ENCODE measurements around the gene LRP10. TPM values are rescaled to one million over a fixed set of nuclear protein-coding genes. Genes with fewer than 3 reads are reported as not detected.

Gene LRP10
- total RNA-seq, 1 donor from 2014 or later = 83.3 TPM

DNA sequence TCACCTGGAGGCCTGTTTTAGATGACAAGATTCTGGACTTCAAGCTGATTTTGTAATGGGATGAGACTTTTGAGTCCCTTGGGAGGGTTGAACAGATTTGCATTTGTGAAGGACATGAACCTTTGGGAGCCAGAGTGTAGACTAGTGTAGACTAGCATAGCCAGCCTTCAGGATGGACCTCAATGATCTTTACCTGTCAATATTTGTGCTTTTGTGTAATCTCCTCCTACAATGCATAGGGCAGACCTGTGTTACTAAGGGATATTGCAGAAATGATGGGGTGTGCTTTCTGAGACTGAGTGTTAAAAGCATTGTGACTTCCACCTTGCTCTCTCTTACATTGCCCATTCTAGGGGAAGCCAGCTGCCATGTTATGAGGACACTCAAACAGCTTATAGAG is 9.9 kb upstream of the LRP10 start:
- Mint-ChIP-seq H3K4me1 (peaks cover 4% of the 10 kb centered on the region), H3K36me3 (ENCODE audit: low read depth) (no peaks in the 10 kb centered on the region), H3K27ac (no peak overlapping the region), H3K9me3 (no peaks in the 10 kb centered on the region), H3K27me3 (no peaks in the 10 kb centered on the region), H3K4me3 (no peak overlapping the region)
- TF ChIP-seq, protein P1, sequence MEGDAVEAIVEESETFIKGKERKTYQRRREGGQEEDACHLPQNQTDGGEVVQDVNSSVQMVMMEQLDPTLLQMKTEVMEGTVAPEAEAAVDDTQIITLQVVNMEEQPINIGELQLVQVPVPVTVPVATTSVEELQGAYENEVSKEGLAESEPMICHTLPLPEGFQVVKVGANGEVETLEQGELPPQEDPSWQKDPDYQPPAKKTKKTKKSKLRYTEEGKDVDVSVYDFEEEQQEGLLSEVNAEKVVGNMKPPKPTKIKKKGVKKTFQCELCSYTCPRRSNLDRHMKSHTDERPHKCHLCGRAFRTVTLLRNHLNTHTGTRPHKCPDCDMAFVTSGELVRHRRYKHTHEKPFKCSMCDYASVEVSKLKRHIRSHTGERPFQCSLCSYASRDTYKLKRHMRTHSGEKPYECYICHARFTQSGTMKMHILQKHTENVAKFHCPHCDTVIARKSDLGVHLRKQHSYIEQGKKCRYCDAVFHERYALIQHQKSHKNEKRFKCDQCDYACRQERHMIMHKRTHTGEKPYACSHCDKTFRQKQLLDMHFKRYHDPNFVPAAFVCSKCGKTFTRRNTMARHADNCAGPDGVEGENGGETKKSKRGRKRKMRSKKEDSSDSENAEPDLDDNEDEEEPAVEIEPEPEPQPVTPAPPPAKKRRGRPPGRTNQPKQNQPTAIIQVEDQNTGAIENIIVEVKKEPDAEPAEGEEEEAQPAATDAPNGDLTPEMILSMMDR (IDR thresholded peaks at IDR 0.05) = no peak
- DNase-seq (no peak), ATAC-seq (ENCODE audit: low read depth) (no peak)
- intact Hi-C loops (cut with micrococcal nuclease) = no loop called here
- ChIA-PET CTCF (interaction anchor here (0.9 to 3.0 kb wide), 3 partner anchors 8 to 11 kb away, joined by 3 to 10 read pairs (median 3); no protein-coding TSS in a partner anchor), POLR2A (interaction anchor here (0.8 to 1.4 kb wide), 2 partner anchors 9 to 10 kb away, joined by 3 to 6 read pairs; partner anchors contain the start of gene LRP10)

DNA sequence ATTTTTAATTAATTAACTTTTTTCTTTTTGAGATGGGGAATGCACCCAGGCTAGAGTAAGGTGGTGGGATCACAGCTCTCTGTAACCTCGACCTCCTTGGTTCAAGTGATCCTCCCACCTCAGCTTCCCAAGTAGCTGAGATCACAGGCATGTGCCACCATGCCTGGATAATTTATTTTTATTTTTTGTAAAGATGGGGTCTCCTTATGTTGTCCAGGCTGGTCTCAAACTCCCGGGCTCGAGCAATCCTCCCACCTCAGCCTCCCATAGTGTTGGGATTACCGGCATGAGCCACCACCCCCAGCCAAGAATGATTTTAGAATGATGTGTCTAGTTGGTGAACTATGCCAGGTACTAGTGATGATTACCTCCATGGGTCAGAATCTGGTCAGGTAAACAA is 6.6 kb upstream of the LRP10 start:
- DNase-seq (no peak), ATAC-seq (ENCODE audit: low read depth) (no peak)
- H3K4me3 Mint-ChIP-seq = no peak overlapping the region
- POLR2A ChIA-PET = no interaction called here
- TF ChIP-seq, protein P1 (IDR thresholded peaks at IDR 0.05) = no peak
- intact Hi-C loops (cut with micrococcal nuclease) = no loop called here
- H3K36me3 Mint-ChIP-seq (ENCODE audit: low read depth) = no peaks in the 10 kb centered on the region
- H3K4me1 Mint-ChIP-seq = peaks cover 3% of the 10 kb centered on the region
- CTCF ChIA-PET = interaction anchor here (1.1 to 1.4 kb wide), 2 partner anchors 10 to 295 kb away, joined by 3 to 5 read pairs; no protein-coding TSS in a partner anchor
- no peaks in the 10 kb centered on the region for H3K9me3 Mint-ChIP-seq
- H3K27ac Mint-ChIP-seq = no peak overlapping the region
- no peaks in the 10 kb centered on the region for H3K27me3 Mint-ChIP-seq

DNA sequence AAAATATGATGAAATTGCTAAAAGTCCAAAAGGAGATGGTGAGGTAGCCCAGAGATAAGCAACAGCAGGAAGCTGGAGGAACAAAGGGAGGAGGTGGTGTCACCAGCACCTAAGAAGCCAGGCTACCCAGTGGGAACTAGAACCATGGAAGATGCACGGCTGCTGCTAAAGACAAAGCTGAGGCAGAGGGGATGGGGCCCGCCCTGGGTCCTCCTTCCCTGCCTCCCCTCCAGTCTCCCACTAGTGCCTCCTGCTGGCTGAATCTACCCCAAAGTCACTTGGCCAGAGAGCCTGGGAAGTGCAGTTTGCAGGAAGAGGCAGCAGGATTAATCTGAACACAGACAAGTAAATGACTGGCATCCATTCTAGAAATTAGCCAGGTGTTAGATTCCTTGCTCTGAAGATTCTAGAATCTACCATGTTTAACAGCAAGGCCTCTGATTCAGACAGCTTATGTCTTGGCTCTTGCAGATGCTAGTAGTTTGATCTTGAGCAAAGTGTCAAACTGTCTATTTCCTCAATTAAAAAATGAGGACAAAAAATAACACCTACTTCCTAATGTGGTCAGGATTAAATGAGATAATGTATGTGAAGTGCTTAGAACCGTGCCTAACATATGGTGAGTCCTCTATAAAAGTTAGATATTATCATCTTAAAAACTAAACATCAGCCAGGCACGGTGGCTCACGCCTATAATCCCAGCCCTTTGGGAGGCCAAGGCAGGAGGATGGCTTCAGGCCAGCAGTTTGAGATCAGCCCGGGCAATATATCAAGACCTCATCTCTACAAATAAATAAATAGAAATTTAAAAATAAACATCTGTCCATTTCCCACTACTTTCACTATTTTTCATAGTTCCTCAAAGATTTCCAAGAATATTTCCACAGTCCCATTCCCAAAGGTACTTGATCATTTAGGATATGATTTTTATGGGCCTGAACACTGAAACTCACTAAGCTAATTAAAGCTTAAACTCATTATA is 5.8 kb upstream of the LRP10 start:
- intact Hi-C loops (cut with micrococcal nuclease) = no loop called here
- Mint-ChIP-seq H3K9me3 (no peaks in the 10 kb centered on the region), H3K27ac (no peak overlapping the region), H3K36me3 (ENCODE audit: low read depth) (no peaks in the 10 kb centered on the region), H3K27me3 (no peaks in the 10 kb centered on the region), H3K4me3 (no peak overlapping the region), H3K4me1 (peaks cover 11% of the 10 kb centered on the region)
- DNase-seq (no peak), ATAC-seq (ENCODE audit: low read depth) (no peak)
- TF ChIP-seq, protein P1 (IDR thresholded peaks at IDR 0.05) = no peak
- CTCF ChIA-PET = interaction anchor here (1.1 to 1.4 kb wide), 2 partner anchors 11 to 295 kb away, joined by 3 to 5 read pairs; no protein-coding TSS in a partner anchor
- POLR2A ChIA-PET = interaction anchor here (0.6 kb wide), 1 partner anchor 37 kb away, joined by 3 read pairs; no protein-coding TSS in a partner anchor

DNA sequence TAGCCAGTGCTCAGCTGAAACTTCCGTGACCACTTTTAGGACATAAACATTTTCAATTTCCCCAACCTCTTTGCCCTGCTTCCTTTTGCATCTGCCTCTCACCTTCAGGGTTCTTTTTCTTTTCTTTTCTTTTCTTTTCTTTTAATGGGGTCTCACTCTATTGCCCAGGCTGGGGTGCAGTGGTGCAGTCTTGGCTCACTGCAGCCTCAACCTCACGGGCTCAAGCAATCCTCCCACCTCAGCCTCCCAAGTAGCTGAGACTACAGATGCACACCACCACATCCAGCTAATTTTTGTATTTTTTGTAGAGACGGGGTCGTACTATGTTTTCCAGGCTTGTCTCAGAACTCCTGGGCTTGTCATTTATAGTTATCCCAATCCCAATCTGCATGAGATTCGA is 4.7 kb upstream of the LRP10 start:
- no peak for ATAC-seq (ENCODE audit: low read depth)
- no peaks in the 10 kb centered on the region for H3K9me3 Mint-ChIP-seq
- no peaks in the 10 kb centered on the region for H3K27me3 Mint-ChIP-seq
- intact Hi-C loops (cut with micrococcal nuclease) = no loop called here
- peaks cover 17% of the 10 kb centered on the region for H3K4me1 Mint-ChIP-seq
- no peak overlapping the region for H3K27ac Mint-ChIP-seq
- DNase-seq = no peak
- no peak overlapping the region for H3K4me3 Mint-ChIP-seq
- peaks cover 2% of the 10 kb centered on the region for H3K36me3 Mint-ChIP-seq (ENCODE audit: low read depth)
- TF ChIP-seq, protein P1 (IDR thresholded peaks at IDR 0.05) = no peak
- CTCF ChIA-PET = interaction anchor here (0.7 kb wide), 1 partner anchor 160 kb away, joined by 3 read pairs; no protein-coding TSS in a partner anchor
- POLR2A ChIA-PET = no interaction called here

DNA sequence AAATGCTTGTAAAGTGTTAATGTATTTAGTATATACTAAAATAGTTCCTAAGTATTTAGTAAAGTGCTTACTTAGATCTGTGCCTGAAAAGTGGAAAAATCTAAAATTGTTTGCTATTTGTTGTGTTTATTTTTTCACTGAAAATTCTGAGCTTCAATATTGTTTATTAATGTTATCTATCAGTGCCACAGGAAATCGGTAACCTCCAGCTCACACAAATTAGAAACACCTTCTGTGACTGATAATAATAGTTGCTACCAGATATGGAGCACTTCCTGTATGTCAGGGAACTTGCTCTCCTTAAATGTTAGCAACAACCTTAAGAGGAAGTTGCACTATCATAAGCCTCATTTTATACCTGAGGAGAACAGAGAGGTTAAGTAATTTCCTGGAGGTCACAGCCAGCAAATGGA is 723 bp upstream of the LRP10 start:
- CTCF ChIA-PET = interaction anchor here (1.4 to 5.1 kb wide), 7 partner anchors 14 to 301 kb away, joined by 4 to 103 read pairs (median 15); partner anchors contain the start of genes AJUBA and REM2
- H3K36me3 Mint-ChIP-seq (ENCODE audit: low read depth) = peaks cover 31% of the 10 kb centered on the region
- H3K27me3 Mint-ChIP-seq = no peaks in the 10 kb centered on the region
- TF ChIP-seq, protein P1 (IDR thresholded peaks at IDR 0.05) = no peak
- no peaks in the 10 kb centered on the region for H3K9me3 Mint-ChIP-seq
- peak; percentile 42 for ATAC-seq (ENCODE audit: low read depth)
- DNase-seq = no peak
- POLR2A ChIA-PET = interaction anchor here (0.6 to 4.7 kb wide), 29 partner anchors 9 to 492 kb away, joined by 3 to 140 read pairs (median 6); partner anchors contain the start of genes DAD1, HAUS4, MRPL52 and OXA1L
- H3K4me3 Mint-ChIP-seq = peak overlapping the region; percentile 86
- peak overlapping the region; percentile 92 for H3K27ac Mint-ChIP-seq
- peaks cover 33% of the 10 kb centered on the region for H3K4me1 Mint-ChIP-seq
- intact Hi-C loops (cut with micrococcal nuclease) = loop anchor here (1.0 to 5.0 kb wide), 7 partner anchors 18 to 301 kb away; partner anchors contain the start of genes CDH24, DAD1, MRPL52 and PRMT5

All from activated B cell treated with CpG ODN at 0.5 μM for 24 hours (primary cell).